Transverse colon (tissue), 4 donors: ENCODE data around the gene ZNF175.

Source experiments
- CTCF ChIP-seq, 5 experiments: fragments of 200-600 bp in 3 of 5; fragments of 450-650 bp in 2 of 5; sonication (generic) in 3 of 5; IDR thresholded peaks; 1 replicate in 2 of 5; 2 replicates in 3 of 5; pipeline ENCODE4 v1.5.1; 2016 to 2017; ENCODE audit warnings: antibody characterized with exemption in 5 of 5, inconsistent platforms in 3 of 5, mild to moderate bottlenecking in 2 of 5, moderate library complexity in 1 of 5
- POLR2A ChIP-seq: fragments of 450-650 bp; IDR thresholded peaks from one replicate; pipeline ENCODE4 v1.6.1; 2016; ENCODE audit warnings: antibody characterized with exemption, mild to moderate bottlenecking, moderate library complexity
- POLR2AphosphoS5 ChIP-seq, 3 donors: sonication (generic); formaldehyde crosslinking; IDR thresholded peaks; one replicate each; pipeline ENCODE4 v1.6.1; 2016; ENCODE audit warnings: antibody characterized with exemption in 3 of 3

- no peak for TF ChIP-seq POLR2A
- no peak for TF ChIP-seq CTCF (IDR thresholded peaks at IDR 0.05)
- TF ChIP-seq POLR2AphosphoS5 (IDR thresholded peaks at IDR 0.05): no peak
Observed at GRCh38 chr19:51547397-51548212, 23.5 kb upstream of the ZNF175 start.
